Endometrium (tissue), 2 donors: Measurements from ENCODE around the gene PAPSS2.

Experiments used
- FAIRE-seq: peaks from 2 replicates; lab custom pipeline; 2012; peaks lifted over from hg19 to GRCh38; lab: Jason Lieb, UNC
- donor health status: control.
- donor health status: control.

PAPSS2 gene

DNA sequence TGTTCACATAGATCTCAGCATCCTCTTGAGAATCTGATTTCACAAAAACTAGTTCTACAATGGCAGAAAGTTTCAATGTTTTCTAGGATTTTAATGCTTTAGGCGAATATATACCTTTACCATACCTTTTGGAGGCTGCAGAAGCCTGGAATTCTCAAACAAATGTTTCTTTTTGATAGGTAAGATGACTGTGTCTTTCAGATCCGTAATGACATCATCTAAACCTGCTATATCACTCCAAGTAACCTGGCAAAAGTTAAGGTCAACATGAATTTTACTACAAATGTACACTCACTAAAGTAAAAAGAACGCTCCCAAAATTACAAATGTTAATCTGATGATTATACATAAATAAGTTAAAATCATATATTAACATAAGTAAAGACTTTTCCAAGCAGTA, 130.5 kb downstream of the PAPSS2 start:
- FAIRE-seq, result no peak

DNA sequence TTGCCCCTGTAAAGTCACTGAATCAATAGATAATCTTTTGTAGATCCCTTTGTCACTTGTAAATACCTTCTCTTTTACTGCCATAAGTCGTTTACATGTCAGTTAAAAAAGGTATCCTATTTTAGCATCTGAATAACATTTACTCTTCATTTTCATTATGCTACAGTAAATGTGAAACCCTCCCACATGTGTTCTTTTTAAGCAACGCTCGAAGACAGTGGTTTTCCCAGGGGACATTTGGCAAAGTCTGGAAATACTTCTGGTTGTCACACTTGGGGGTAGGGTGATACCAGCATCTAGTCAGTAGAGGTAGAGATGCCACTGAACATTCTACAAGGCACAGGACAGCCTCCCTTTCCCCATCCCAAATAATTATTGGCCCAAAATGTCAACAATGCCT, 134.6 kb downstream of the PAPSS2 start:
- FAIRE-seq, result no peak
